SK-N-SH treated with all-trans-retinoic acid at 6 μM for 48 hours (cell line): Measurements from ENCODE around the gene FAM131C.
"Not testable (repeated sequence)": the region's sequence is repeated elsewhere in the genome, so short reads cannot be mapped to it uniquely, and the experiment has no call there.

Experiments used
- ATAC-seq: fragments of 200-7000 bp; cut with Tn5 transposase; 3 replicates; pipeline ENCODE4 v1.9.1; 2020; ENCODE audit warnings: mild to moderate bottlenecking, moderate library complexity
- BACH2 ChIP-seq: fragments of 250-450 bp; sonication (Bioruptor Pico); IDR thresholded peaks from 2 replicates; pipeline ENCODE4 v1.9.0; 2021; ENCODE audit warnings: mild to moderate bottlenecking, borderline replicate concordance
- CREB5 ChIP-seq: fragments of 250-450 bp; sonication (Bioruptor Pico); IDR thresholded peaks from 2 replicates; pipeline ENCODE4 v1.5.1; 2020; ENCODE audit warnings: low read depth, mild to moderate bottlenecking, moderate library complexity
- CSDC2 ChIP-seq: fragments of 250-450 bp; sonication (Bioruptor Pico); IDR thresholded peaks from 2 replicates; pipeline ENCODE4 v1.5.0; 2020; ENCODE audit warnings: mild to moderate bottlenecking, moderate library complexity
- CSRNP3 ChIP-seq: fragments of 250-450 bp; sonication (Bioruptor Pico); IDR thresholded peaks from 2 replicates; pipeline ENCODE4 v1.5.1; 2021; ENCODE audit warnings: mild to moderate bottlenecking, moderate library complexity
- ESRRG ChIP-seq: fragments of 250-450 bp; sonication (Bioruptor Pico); IDR thresholded peaks from 2 replicates; pipeline ENCODE4 v1.6.1; 2021; ENCODE audit warnings: mild to moderate bottlenecking
- GLIS3 ChIP-seq: fragments of 250-450 bp; sonication (Bioruptor Pico); IDR thresholded peaks from 2 replicates; pipeline ENCODE4 v1.5.0; 2020; ENCODE audit warnings: mild to moderate bottlenecking, moderate library complexity
- ISL1 ChIP-seq: fragments of 250-450 bp; sonication (Bioruptor Pico); IDR thresholded peaks from 2 replicates; pipeline ENCODE4 v2.1.2; 2022; ENCODE audit warnings: mild to moderate bottlenecking, moderate library complexity
- OSR1 ChIP-seq: fragments of 250-450 bp; sonication (Bioruptor Pico); IDR thresholded peaks from 2 replicates; pipeline ENCODE4 v1.8.0; 2022; ENCODE audit warnings: moderate library complexity, mild to moderate bottlenecking, inconsistent platforms
- PATZ1 ChIP-seq: fragments of 250-450 bp; sonication (Bioruptor Pico); IDR thresholded peaks from 2 replicates; pipeline ENCODE4 v1.8.0; 2020; ENCODE audit warnings: mild to moderate bottlenecking, moderate library complexity, borderline replicate concordance
- PPARA ChIP-seq: fragments of 250-450 bp; sonication (Bioruptor Pico); IDR thresholded peaks from 2 replicates; pipeline ENCODE4 v1.5.0; 2020; ENCODE audit warnings: mild to moderate bottlenecking, borderline replicate concordance
- RARB ChIP-seq: fragments of 250-450 bp; sonication (Bioruptor Pico); IDR thresholded peaks from 2 replicates; pipeline ENCODE4 v1.8.0; 2021; ENCODE audit warnings: mild to moderate bottlenecking, moderate library complexity
- SNAI2 ChIP-seq: fragments of 250-450 bp; sonication (Bioruptor Pico); IDR thresholded peaks from 2 replicates; pipeline ENCODE4 v1.5.0; 2020; ENCODE audit warnings: mild to moderate bottlenecking, moderate library complexity
- TCF4 ChIP-seq: fragments of 250-450 bp; sonication (Bioruptor Pico); IDR thresholded peaks from 2 replicates; pipeline ENCODE4 v1.8.0; 2021; ENCODE audit warnings: mild to moderate bottlenecking, moderate library complexity, borderline replicate concordance
- TOX ChIP-seq: fragments of 250-450 bp; sonication (Bioruptor Pico); IDR thresholded peaks from 2 replicates; pipeline ENCODE4 v1.8.0; 2021; ENCODE audit warnings: mild to moderate bottlenecking, moderate library complexity, borderline replicate concordance
- TSHZ2 ChIP-seq: fragments of 250-450 bp; sonication (Bioruptor Pico); IDR thresholded peaks from 2 replicates; pipeline ENCODE4 v1.5.0; 2020; ENCODE audit warnings: mild to moderate bottlenecking, moderate library complexity
- ZC3H10 ChIP-seq: fragments of 250-450 bp; sonication (Bioruptor Pico); IDR thresholded peaks from 2 replicates; pipeline ENCODE4 v1.5.1; 2021; ENCODE audit warnings: mild to moderate bottlenecking, moderate library complexity
- ZFP3 ChIP-seq: fragments of 250-450 bp; sonication (Bioruptor Pico); IDR thresholded peaks from 2 replicates; pipeline ENCODE4 v1.5.0; 2020; ENCODE audit warnings: mild to moderate bottlenecking, moderate library complexity
- ZFP30 ChIP-seq: fragments of 450-650 bp; formaldehyde crosslinking; IDR thresholded peaks from 2 replicates; pipeline ENCODE4 v1.5.0; 2022; ENCODE audit warnings: mild to moderate bottlenecking, moderate library complexity
- ZNF565 ChIP-seq: fragments of 450-650 bp; formaldehyde crosslinking; conservative IDR thresholded peaks from 2 replicates; pipeline ENCODE4 v1.5.0; 2020; ENCODE audit warnings: low read depth, mild to moderate bottlenecking, moderate library complexity
- ZNF70 ChIP-seq: fragments of 450-650 bp; formaldehyde crosslinking; IDR thresholded peaks from 2 replicates; pipeline ENCODE4 v1.5.0; 2020; ENCODE audit warnings: mild to moderate bottlenecking, moderate library complexity
- ZNF8 ChIP-seq: fragments of 450-650 bp; formaldehyde crosslinking; IDR thresholded peaks from 2 replicates; pipeline ENCODE4 v1.5.0; 2020; ENCODE audit warnings: mild to moderate bottlenecking, moderate library complexity

Gene FAM131C

GRCh38 chr1:16042096-16042495, 31.4 kb downstream of the FAM131C start:
- TF ChIP-seq SNAI2 (no peak), BACH2 (CRISPR knock-in tag) (no peak), OSR1 (CRISPR knock-in tag) (no peak)
- ATAC-seq: 0 out of 3 replicates have a peak, but pooled peaks have one; percentile 13

GRCh38 chr1:16041200-16041599, 32.3 kb downstream of the FAM131C start:
- no peak for ATAC-seq
- TF ChIP-seq ZNF565 (CRISPR knock-in tag) (no peak), RARB (no peak), ZNF70 (CRISPR knock-in tag) (no peak), BACH2 (CRISPR knock-in tag) (no peak), CSDC2 (no peak), ZFP3 (CRISPR knock-in tag) (no peak), TOX (no peak), ZFP30 (CRISPR knock-in tag) (no peak), ESRRG (CRISPR knock-in tag) (no peak), SNAI2 (no peak), CSRNP3 (no peak), OSR1 (CRISPR knock-in tag) (no peak), PATZ1 (CRISPR knock-in tag) (no peak), ZNF8 (no peak), CREB5 (CRISPR knock-in tag) (no peak), TCF4 (CRISPR knock-in tag) (no peak), GLIS3 (CRISPR knock-in tag) (no peak), TSHZ2 (CRISPR knock-in tag) (no peak), PPARA (CRISPR knock-in tag) (no peak), ZC3H10 (CRISPR knock-in tag) (no peak)
- TF ChIP-seq, all 23 proteins: peak for 0

GRCh38 chr1:16039871-16040270, 33.6 kb downstream of the FAM131C start:
- ATAC-seq: not testable (repeated sequence)

- no peak for ATAC-seq
- no peak for TF ChIP-seq ISL1 (CRISPR knock-in tag)
- TF ChIP-seq ESRRG (CRISPR knock-in tag): no peak
- no peak for TF ChIP-seq RARB
- no peak for TF ChIP-seq CSRNP3
- TF ChIP-seq ZNF8: no peak
These were observed 34.9 kb downstream of the FAM131C start for GRCh38 chr1:16038620-16038912.

GRCh38 chr1:16036461-16036860, 37.0 kb downstream of the FAM131C start:
- ATAC-seq: not testable (repeated sequence)

GRCh38 chr1:16033103-16033632, 40.3 kb downstream of the FAM131C start:
- not testable (repeated sequence) for ATAC-seq
